PC-9 (cell line): ENCODE measurements around the gene MECP2. TPM values are rescaled to one million over a fixed set of nuclear protein-coding genes. Genes with fewer than 3 reads are reported as not detected.

ENCODE experiments used
- BruUV-seq: library from RNA; stranded (reverse); fragments of 400-500 nt; replicated peaks from 2 replicates; lab custom pipeline; 2021; lab: Mats Ljungman, UMichigan
- CTCF ChIA-PET: fragments of 300-600 bp; sonication (Branson Sonifier 250); formaldehyde crosslinking; loops from one replicate; lab custom pipeline; 2022; ENCODE audit warnings: antibody characterized with exemption; lab: Charles Lee
- POLR2A ChIA-PET: fragments of 300-600 bp; sonication (Branson Sonifier 250); formaldehyde crosslinking; loops from one replicate; lab custom pipeline; 2022; ENCODE audit warnings: antibody characterized with exemption; ENCODE audit not compliant: unreplicated experiment; lab: Charles Lee
- DNase-seq, 2 experiments: peaks; one replicate each; pipeline versions ENCODE4 v3.0.0 to v3.0.0-alpha.2; 2015 to 2022; ENCODE audit warnings: mixed read lengths in 1 of 2
- H2AFZ ChIP-seq: fragments of 200-600 bp; sonication (generic); 2 replicates; pipeline ENCODE4 v1.8.1; 2017; ENCODE audit warnings: antibody characterized with exemption
- H3F3A ChIP-seq: fragments of 200-600 bp; sonication (generic); 2 replicates; pipeline ENCODE4 v1.8.1; 2017; ENCODE audit warnings: antibody characterized with exemption, mild to moderate bottlenecking, low read depth; ENCODE audit not compliant: insufficient read depth
- H3K27ac ChIP-seq: fragments of 200-600 bp; sonication (generic); 2 replicates; pipeline ENCODE4 v1.6.1; 2016; ENCODE audit warnings: mixed run types
- H3K27me3 ChIP-seq: fragments of 200-600 bp; sonication (generic); 2 replicates; pipeline ENCODE4 v1.6.1; 2016; ENCODE audit warnings: low read depth, mixed run types; ENCODE audit not compliant: insufficient read depth
- H3K36me3 ChIP-seq: fragments of 200-600 bp; sonication (generic); 2 replicates; pipeline ENCODE4 v1.6.1; 2016; ENCODE audit warnings: low read depth, mixed run types
- H3K4me1 ChIP-seq: fragments of 200-600 bp; sonication (generic); replicated peaks from 2 replicates; pipeline ENCODE4 v1.6.1; 2016; ENCODE audit warnings: mixed run types; ENCODE audit not compliant: insufficient read depth
- H3K4me2 ChIP-seq: fragments of 200-600 bp; sonication (generic); 2 replicates; pipeline ENCODE4 v1.6.1; 2017; ENCODE audit warnings: mixed run types
- H3K4me3 ChIP-seq: fragments of 200-600 bp; sonication (generic); 2 replicates; pipeline ENCODE4 v1.6.1; 2016; ENCODE audit warnings: mixed run types
- H3K79me2 ChIP-seq: fragments of 200-600 bp; sonication (generic); 2 replicates; pipeline ENCODE4 v1.6.1; 2017; ENCODE audit warnings: low read depth, mixed run types
- H3K9me2 ChIP-seq: fragments of 200-600 bp; sonication (generic); 2 replicates; pipeline ENCODE4 v1.8.1; 2017; ENCODE audit warnings: mild to moderate bottlenecking; ENCODE audit not compliant: insufficient read depth
- H3K9me3 ChIP-seq: fragments of 200-600 bp; sonication (generic); 2 replicates; pipeline ENCODE4 v1.8.1; 2016; ENCODE audit warnings: low read depth; ENCODE audit not compliant: insufficient read depth
- H4K20me1 ChIP-seq: fragments of 200-600 bp; sonication (generic); 2 replicates; pipeline ENCODE4 v1.8.1; 2017; ENCODE audit not compliant: insufficient read depth
- EZH2 ChIP-seq: fragments of 200-600 bp; sonication (generic); IDR thresholded peaks from 2 replicates; pipeline ENCODE4 v1.8.0; 2017; ENCODE audit warnings: antibody characterized with exemption, low read depth
- intact Hi-C: fragments of 100-400 bp; cut with micrococcal nuclease; formaldehyde crosslinking; loops from one replicate; pipeline ENCODE4 v1.10.0; 2022; ENCODE audit not compliant: unreplicated experiment
- total RNA-seq: library from RNA; stranded (reverse); gene quantifications from 2 replicates; pipeline ENCODE4 v1.2.3, GENCODE V29; 2021
- TF ChIP-seq, protein P1 (sequence below): fragments of 200-600 bp; sonication (generic); conservative IDR thresholded peaks from 2 replicates; pipeline ENCODE4 v1.6.1; 2017; ENCODE audit warnings: mixed run types, antibody characterized with exemption, mild to moderate bottlenecking, moderate library complexity

MECP2 gene
- total RNA-seq, 1 experiment from 2014 or later = 85.6 TPM

DNA sequence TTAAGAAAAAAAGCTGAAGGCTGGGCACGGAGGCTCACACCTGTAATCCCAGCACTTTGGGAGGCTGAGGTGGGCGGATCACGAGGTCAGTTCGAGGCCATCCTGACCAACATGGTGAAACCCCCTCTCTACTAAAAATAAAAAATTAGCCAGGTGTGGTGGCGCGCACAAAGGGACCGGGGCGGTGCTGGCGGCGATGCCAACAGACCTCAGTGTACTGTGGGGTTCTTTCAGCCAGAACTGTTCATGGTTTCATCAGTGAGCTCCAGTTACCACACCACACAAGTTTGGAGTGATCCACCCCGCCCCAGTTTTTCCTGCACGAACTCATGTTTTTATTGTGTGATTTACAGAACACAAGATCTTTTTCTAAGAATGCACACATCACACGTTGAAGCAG, 56.7 kb downstream of the MECP2 start:
- Histone ChIP-seq H3K9me3 (no peaks in the 10 kb centered on the region), H3K4me2 (no peak overlapping the region), H4K20me1 (peaks cover 8% of the 10 kb centered on the region; the same call in 1 of the 2 replicates), H3K9me2 (no peaks in the 10 kb centered on the region), H3K27ac (no peak overlapping the region), H3K27me3 (no peaks in the 10 kb centered on the region), H3K79me2 (no peaks in the 10 kb centered on the region), H3F3A (no peaks in the 10 kb centered on the region), H3K4me3 (no peak overlapping the region), H3K36me3 (no peaks in the 10 kb centered on the region), H2AFZ (no peak overlapping the region), H3K4me1 (no peaks in the 10 kb centered on the region)
- BruUV-seq = no TSS peak
- ChIA-PET CTCF (no interaction called here), POLR2A (interaction anchor here (0.7 kb wide), 1 partner anchor 467 kb away, joined by 4 read pairs; no protein-coding TSS in a partner anchor)
- TF ChIP-seq EZH2 = no peak
- TF ChIP-seq, protein P1, sequence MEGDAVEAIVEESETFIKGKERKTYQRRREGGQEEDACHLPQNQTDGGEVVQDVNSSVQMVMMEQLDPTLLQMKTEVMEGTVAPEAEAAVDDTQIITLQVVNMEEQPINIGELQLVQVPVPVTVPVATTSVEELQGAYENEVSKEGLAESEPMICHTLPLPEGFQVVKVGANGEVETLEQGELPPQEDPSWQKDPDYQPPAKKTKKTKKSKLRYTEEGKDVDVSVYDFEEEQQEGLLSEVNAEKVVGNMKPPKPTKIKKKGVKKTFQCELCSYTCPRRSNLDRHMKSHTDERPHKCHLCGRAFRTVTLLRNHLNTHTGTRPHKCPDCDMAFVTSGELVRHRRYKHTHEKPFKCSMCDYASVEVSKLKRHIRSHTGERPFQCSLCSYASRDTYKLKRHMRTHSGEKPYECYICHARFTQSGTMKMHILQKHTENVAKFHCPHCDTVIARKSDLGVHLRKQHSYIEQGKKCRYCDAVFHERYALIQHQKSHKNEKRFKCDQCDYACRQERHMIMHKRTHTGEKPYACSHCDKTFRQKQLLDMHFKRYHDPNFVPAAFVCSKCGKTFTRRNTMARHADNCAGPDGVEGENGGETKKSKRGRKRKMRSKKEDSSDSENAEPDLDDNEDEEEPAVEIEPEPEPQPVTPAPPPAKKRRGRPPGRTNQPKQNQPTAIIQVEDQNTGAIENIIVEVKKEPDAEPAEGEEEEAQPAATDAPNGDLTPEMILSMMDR = no peak
- intact Hi-C loops = no loop called here
- no peak for DNase-seq

DNA sequence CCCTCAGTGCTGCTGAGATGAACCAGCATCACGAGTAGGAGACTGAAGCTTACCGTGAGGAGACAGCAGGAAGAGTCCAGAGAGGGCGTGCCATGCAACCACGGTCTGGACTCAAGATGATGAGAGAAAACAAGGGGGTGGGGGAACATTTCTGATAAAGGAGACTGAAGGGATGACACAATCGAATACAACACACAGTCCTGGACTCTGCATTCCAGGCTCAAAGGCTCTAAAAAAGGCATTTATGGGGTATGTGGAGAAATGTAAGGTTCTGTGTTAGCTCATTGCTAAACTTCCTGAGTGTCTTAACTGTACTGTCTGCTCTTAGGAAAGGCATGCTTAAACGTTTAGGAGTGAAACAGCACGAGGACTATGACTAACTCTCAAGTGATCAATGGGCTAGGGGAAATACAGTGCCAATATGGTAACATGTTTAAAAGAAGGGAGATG, 57.2 kb downstream of the MECP2 start:
- H3K79me2 ChIP-seq = no peaks in the 10 kb centered on the region
- no peak overlapping the region for H3K4me3 ChIP-seq
- TF ChIP-seq, protein P1 = no peak
- no peak for TF ChIP-seq EZH2
- no peak overlapping the region for H3K4me2 ChIP-seq
- no peak overlapping the region for H2AFZ ChIP-seq
- no peaks in the 10 kb centered on the region for H3K27me3 ChIP-seq
- ChIA-PET POLR2A (interaction anchor here (0.7 kb wide), 1 partner anchor 468 kb away, joined by 4 read pairs; no protein-coding TSS in a partner anchor), CTCF (no interaction called here)
- intact Hi-C loops = no loop called here
- H3K36me3 ChIP-seq = no peaks in the 10 kb centered on the region
- no peaks in the 10 kb centered on the region for H3K4me1 ChIP-seq
- H3K27ac ChIP-seq = no peak overlapping the region
- no peaks in the 10 kb centered on the region for H3F3A ChIP-seq
- no peak for DNase-seq
- no TSS peak for BruUV-seq
- H3K9me2 ChIP-seq = no peaks in the 10 kb centered on the region
- peaks cover 8% of the 10 kb centered on the region; the same call in 1 of the 2 replicates for H4K20me1 ChIP-seq
- no peaks in the 10 kb centered on the region for H3K9me3 ChIP-seq

DNA sequence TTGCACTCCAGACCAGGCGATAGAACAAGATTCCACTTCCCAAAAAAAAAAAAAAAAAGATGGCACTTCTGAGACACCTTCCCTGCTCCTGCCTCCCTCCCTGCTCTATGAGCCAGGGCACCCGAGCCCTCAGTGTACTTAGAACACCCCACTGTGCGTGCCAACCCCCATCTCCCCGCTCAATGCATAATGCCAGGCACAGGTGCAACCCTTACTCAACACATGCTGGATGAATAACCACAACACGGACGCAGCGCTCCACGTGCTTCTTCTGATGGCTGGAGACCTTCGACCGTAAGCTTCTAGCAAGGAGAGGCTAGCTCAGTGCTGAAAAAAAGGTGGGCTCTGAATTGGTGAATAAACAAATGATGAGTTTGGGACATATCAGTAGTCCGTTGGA, 57.9 kb downstream of the MECP2 start:
- H3K4me2 ChIP-seq = no peak overlapping the region
- POLR2A ChIA-PET = no interaction called here
- H3K27ac ChIP-seq = no peak overlapping the region
- peaks cover 8% of the 10 kb centered on the region; the same call in 1 of the 2 replicates for H4K20me1 ChIP-seq
- intact Hi-C loops = no loop called here
- no peaks in the 10 kb centered on the region for H3K36me3 ChIP-seq
- H3F3A ChIP-seq = no peaks in the 10 kb centered on the region
- no peaks in the 10 kb centered on the region for H3K27me3 ChIP-seq
- H3K9me3 ChIP-seq = no peaks in the 10 kb centered on the region
- no peak for DNase-seq
- no peaks in the 10 kb centered on the region for H3K4me1 ChIP-seq
- BruUV-seq = no TSS peak
- no peak overlapping the region for H2AFZ ChIP-seq
- no peaks in the 10 kb centered on the region for H3K79me2 ChIP-seq
- TF ChIP-seq, protein P1 = no peak
- TF ChIP-seq EZH2 = no peak
- no peaks in the 10 kb centered on the region for H3K9me2 ChIP-seq
- CTCF ChIA-PET = no interaction called here
- H3K4me3 ChIP-seq = no peak overlapping the region
